Upper lobe of right lung (tissue), 1 donor: Measurements from ENCODE around the gene CACNG4. TPM values are rescaled to one million over a fixed set of nuclear protein-coding genes. Genes with fewer than 3 reads are reported as not detected.

Source experiments
- ATAC-seq: fragments of 200-7000 bp; cut with Tn5 transposase; one replicate; pipeline ENCODE4 v1.9.1; 2020; ENCODE audit warnings: mild to moderate bottlenecking, moderate library complexity
- DNase-seq: peaks from one replicate; pipeline ENCODE4 v3.0.0-alpha.2; 2020
- H3K27ac ChIP-seq: fragments of 200-600 bp; one replicate; pipeline ENCODE4 v1.8.0; 2022
- H3K27me3 ChIP-seq: fragments of 200-600 bp; one replicate; pipeline ENCODE4 v1.8.0; 2022; ENCODE audit warnings: mild to moderate bottlenecking
- H3K36me3 ChIP-seq: fragments of 200-600 bp; one replicate; pipeline ENCODE4 v1.8.0; 2022
- H3K4me1 ChIP-seq: fragments of 200-600 bp; one replicate; pipeline ENCODE4 v1.8.0; 2022
- H3K4me3 ChIP-seq: fragments of 200-600 bp; one replicate; pipeline ENCODE4 v1.8.0; 2022; ENCODE audit warnings: mild to moderate bottlenecking
- H3K9me3 ChIP-seq: fragments of 200-600 bp; one replicate; pipeline ENCODE4 v1.8.0; 2022
- intact Hi-C: fragments of 100-400 bp; cut with DNase I; formaldehyde crosslinking; loops from one replicate; pipeline ENCODE4 v1.11.0; 2022
- total RNA-seq: library from RNA; stranded (reverse); fragmentation: NEBNext Ultra II Directional; extraction: Animal tissue kit (Norgen Biotek cat#: 25700); gene quantifications from one replicate; pipeline ENCODE4 v1.2.1, GENCODE V29; 2021
- TF ChIP-seq, protein P1 (sequence below): fragments of 200-600 bp; IDR thresholded peaks from one replicate; pipeline ENCODE4 v1.8.0; 2022; ENCODE audit warnings: antibody characterized with exemption
- donor health status: DM: no; HTN: yes; CAD: no; lungs with severe emphysema.

The CACNG4 gene
- total RNA-seq, 1 donor from 2014 or later, result 9.3 TPM

DNA sequence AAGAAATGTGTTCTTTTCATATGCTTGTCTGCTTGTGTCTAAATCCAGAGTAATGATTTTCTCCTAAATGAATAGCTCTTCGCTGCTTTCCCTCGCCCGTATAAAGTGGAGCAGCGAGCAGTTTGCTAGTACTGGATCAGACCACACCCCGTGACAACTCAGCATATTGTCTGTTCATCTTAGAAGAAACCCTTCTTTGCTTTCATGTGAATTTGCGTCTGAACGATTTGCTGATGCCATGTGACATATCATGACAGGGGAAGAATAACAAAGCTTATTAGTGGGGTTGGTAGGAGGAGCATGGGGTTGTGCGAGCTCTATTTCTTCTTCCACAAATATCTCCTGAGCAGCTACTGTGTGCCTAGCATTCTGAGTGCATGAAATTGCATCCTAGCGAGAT lies 44.1 kb upstream of the CACNG4 start:
- Histone ChIP-seq H3K9me3 (no peaks in the 10 kb centered on the region), H3K4me3 (no peak overlapping the region), H3K27ac (no peak overlapping the region), H3K27me3 (no peaks in the 10 kb centered on the region), H3K4me1 (no peaks in the 10 kb centered on the region), H3K36me3 (no peaks in the 10 kb centered on the region)
- intact Hi-C loops, result no loop called here
- ATAC-seq (no peak), DNase-seq (peak; percentile 1)
- TF ChIP-seq, protein P1, sequence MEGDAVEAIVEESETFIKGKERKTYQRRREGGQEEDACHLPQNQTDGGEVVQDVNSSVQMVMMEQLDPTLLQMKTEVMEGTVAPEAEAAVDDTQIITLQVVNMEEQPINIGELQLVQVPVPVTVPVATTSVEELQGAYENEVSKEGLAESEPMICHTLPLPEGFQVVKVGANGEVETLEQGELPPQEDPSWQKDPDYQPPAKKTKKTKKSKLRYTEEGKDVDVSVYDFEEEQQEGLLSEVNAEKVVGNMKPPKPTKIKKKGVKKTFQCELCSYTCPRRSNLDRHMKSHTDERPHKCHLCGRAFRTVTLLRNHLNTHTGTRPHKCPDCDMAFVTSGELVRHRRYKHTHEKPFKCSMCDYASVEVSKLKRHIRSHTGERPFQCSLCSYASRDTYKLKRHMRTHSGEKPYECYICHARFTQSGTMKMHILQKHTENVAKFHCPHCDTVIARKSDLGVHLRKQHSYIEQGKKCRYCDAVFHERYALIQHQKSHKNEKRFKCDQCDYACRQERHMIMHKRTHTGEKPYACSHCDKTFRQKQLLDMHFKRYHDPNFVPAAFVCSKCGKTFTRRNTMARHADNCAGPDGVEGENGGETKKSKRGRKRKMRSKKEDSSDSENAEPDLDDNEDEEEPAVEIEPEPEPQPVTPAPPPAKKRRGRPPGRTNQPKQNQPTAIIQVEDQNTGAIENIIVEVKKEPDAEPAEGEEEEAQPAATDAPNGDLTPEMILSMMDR, result no peak

DNA sequence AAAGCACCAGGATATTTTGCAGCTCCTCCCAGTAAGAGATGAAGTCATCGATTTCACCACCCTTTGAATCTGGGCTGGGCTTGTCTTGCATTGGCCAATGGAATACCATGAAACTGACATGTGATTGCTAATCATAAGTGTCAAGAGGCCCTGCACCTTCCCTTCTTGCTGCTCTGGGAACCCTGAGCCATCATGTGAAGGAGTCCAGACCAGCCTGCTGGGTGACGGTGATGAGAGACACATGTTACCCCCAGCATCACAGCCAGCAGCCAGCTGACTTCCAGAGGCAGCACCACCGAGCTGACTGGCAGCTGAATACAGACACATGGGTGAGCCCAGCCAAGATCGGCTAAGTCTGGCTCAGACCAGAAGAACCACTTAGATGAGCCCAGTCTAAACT lies 43.6 kb upstream of the CACNG4 start:
- no peaks in the 10 kb centered on the region for H3K4me1 ChIP-seq
- DNase-seq (peak; percentile 30), ATAC-seq (no peak)
- H3K27me3 ChIP-seq, result peaks cover 3% of the 10 kb centered on the region
- intact Hi-C loops, result no loop called here
- H3K9me3 ChIP-seq, result no peaks in the 10 kb centered on the region
- H3K36me3 ChIP-seq, result no peaks in the 10 kb centered on the region
- TF ChIP-seq, protein P1, result no peak
- no peak overlapping the region for H3K27ac ChIP-seq
- no peak overlapping the region for H3K4me3 ChIP-seq

DNA sequence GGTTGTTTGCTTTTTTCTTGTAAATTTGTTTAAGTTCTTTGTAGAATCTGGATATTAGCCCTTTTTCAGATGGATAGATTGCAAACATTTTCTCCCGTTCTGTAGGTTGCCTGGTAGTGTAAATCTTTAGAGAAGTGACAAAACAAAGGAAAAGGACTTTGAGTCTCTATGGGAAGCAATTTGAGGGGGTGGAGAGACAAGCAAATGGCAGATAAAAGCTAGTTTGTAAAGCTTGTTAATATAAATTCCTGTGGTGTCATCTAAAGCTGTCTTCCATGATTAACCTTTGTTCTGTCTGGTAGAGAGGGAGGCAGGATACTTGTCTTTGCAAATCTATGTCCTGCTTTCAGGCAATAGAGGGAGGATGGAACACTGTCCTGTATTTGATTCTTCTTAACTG lies 40.6 kb upstream of the CACNG4 start:
- Histone ChIP-seq H3K27me3 (peaks cover 15% of the 10 kb centered on the region), H3K9me3 (no peaks in the 10 kb centered on the region), H3K36me3 (no peaks in the 10 kb centered on the region), H3K4me3 (no peak overlapping the region), H3K4me1 (no peaks in the 10 kb centered on the region), H3K27ac (no peak overlapping the region)
- intact Hi-C loops, result no loop called here
- TF ChIP-seq, protein P1, result no peak
- ATAC-seq, result no peak
- DNase-seq, result no peak

DNA sequence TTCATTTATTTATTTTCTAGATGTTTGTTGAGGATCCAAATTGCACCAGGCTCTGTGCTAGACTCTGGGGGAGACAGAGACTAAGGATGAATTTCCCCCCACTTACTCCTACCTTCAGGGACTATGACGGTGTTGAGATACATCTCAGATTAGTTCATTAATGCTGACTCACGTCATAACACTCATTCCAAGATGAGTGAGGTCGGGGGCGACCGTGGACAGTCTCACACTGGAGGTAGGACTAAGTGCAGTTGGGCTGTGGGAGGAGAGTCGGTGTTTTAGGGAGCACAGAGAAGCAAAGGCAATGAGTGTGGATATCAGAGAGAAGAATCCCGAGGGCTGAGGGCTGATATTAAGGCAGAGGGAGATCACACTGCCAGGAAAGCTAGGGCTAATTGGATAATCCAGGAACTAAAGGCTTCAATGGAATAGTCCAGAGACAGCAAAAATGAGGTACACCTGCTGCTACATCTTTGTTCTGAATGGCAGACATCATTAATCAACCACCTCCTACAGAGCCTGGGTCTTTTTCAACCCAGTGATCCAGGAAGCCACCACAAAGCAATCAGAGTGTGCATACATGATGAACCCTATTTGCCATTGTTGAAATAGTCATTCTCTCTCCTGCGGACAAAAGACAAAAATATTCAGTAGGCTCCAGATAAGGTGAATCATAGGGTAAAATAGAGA lies 38.6 kb upstream of the CACNG4 start:
- DNase-seq, result peak; percentile 1

DNA sequence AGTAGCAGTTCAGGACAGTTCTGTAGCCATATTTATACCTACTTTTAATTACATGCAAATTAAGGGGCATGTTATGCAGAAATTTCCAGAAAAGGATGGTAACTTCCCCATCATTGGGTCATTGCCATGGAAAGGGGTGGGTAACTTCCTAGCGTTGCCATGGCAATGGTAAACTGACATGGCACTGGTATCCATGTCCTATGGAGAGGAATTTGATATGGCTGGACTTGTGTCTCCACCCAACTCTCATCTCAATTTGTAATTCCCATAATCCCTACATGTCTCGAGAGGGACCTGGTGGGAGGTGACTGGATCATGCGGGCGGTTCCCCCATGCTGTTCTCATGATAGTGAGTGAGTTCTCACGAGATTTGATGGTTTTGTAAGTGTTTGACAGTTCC lies 35.6 kb upstream of the CACNG4 start:
- Histone ChIP-seq H3K4me3 (no peak overlapping the region), H3K9me3 (no peaks in the 10 kb centered on the region), H3K4me1 (no peaks in the 10 kb centered on the region), H3K27ac (no peak overlapping the region), H3K36me3 (no peaks in the 10 kb centered on the region), H3K27me3 (peaks cover 15% of the 10 kb centered on the region)
- DNase-seq (no peak), ATAC-seq (no peak)
- intact Hi-C loops, result no loop called here
- TF ChIP-seq, protein P1, result no peak

More for the DNA sequence above, 38.6 kb upstream of the CACNG4 start:
- TF ChIP-seq, protein P1, result no peak
- H3K4me3 ChIP-seq, result no peak overlapping the region
- H3K27ac ChIP-seq, result no peak overlapping the region
- H3K36me3 ChIP-seq, result no peaks in the 10 kb centered on the region
- H3K27me3 ChIP-seq, result peaks cover 15% of the 10 kb centered on the region
- H3K4me1 ChIP-seq, result no peaks in the 10 kb centered on the region
- H3K9me3 ChIP-seq, result no peaks in the 10 kb centered on the region
- no peak for ATAC-seq
- intact Hi-C loops, result no loop called here

DNA sequence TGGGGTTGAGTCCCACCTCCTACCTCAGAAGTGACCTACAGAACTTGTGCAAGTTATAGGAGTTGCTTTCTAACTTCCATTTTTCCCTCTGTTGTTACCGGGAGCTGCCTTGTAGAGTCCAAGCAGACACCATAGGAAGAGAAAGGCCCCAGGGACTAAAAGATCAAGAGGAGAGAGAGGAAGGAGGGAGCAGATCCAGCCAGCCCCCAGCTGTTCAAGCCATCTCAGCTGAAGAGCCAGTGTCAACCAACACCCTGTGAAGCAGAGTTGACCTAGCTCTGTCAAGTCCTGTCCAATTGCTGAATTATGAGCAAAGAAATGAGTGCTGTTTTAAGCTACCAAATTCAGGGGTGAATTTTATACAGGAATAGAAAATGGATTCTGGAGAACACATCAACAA lies 34.9 kb upstream of the CACNG4 start:
- H3K4me3 ChIP-seq, result no peak overlapping the region
- TF ChIP-seq, protein P1, result no peak
- no peaks in the 10 kb centered on the region for H3K4me1 ChIP-seq
- DNase-seq (no peak), ATAC-seq (no peak)
- intact Hi-C loops, result no loop called here
- H3K9me3 ChIP-seq, result no peaks in the 10 kb centered on the region
- no peaks in the 10 kb centered on the region for H3K36me3 ChIP-seq
- peaks cover 15% of the 10 kb centered on the region for H3K27me3 ChIP-seq
- H3K27ac ChIP-seq, result no peak overlapping the region
